HepG2 (cell line): ENCODE measurements around the gene PTK7. TPM values are rescaled to one million over a fixed set of nuclear protein-coding genes. Genes with fewer than 3 reads are reported as not detected.

Experiments used
- AKAP8 ChIP-seq: sonication (generic); formaldehyde crosslinking; IDR thresholded peaks from 2 replicates; pipeline ENCODE4 v1.5.1; 2020; ENCODE audit warnings: mild to moderate bottlenecking, missing genetic modification reagents
- EED ChIP-seq: sonication (generic); formaldehyde crosslinking; IDR thresholded peaks from 2 replicates; pipeline ENCODE4 v1.5.0; 2020; ENCODE audit warnings: mild to moderate bottlenecking, missing genetic modification reagents
- FOSL2 ChIP-seq: sonication (generic); formaldehyde crosslinking; IDR thresholded peaks from 2 replicates; pipeline ENCODE4 v1.4.0; 2020; ENCODE audit warnings: missing genetic modification reagents
- HNF4A ChIP-seq: sonication (generic); formaldehyde crosslinking; IDR thresholded peaks from 2 replicates; pipeline ENCODE4 v1.4.0; 2020; ENCODE audit warnings: missing genetic modification reagents
- KAT8 ChIP-seq: IDR thresholded peaks from 2 replicates; pipeline ENCODE4 v1.6.1; 2016; ENCODE audit warnings: missing genetic modification reagents, missing compliant biosample characterization
- KDM3A ChIP-seq: IDR thresholded peaks from 2 replicates; pipeline ENCODE4 v1.6.1; 2018; ENCODE audit warnings: low read depth, missing compliant biosample characterization
- LCORL ChIP-seq, 2 experiments: fragments of 450-650 bp in 1 of 2; sonication (generic) in 1 of 2; formaldehyde crosslinking in 1 of 2; IDR thresholded peaks; 2 replicates each; pipeline versions ENCODE4 v1.5.0 to v1.6.1; 2017 to 2020; ENCODE audit warnings: antibody characterized with exemption in 1 of 2, missing genetic modification reagents in 1 of 2
- NR2F6 ChIP-seq, 2 experiments: IDR thresholded peaks; 2 replicates each; pipeline ENCODE4 v1.6.1; 2016; ENCODE audit warnings: antibody characterized with exemption in 1 of 2, mild to moderate bottlenecking in 1 of 2
- PAX8 ChIP-seq: sonication (generic); formaldehyde crosslinking; IDR thresholded peaks from 2 replicates; pipeline ENCODE4 v1.8.0; 2022; ENCODE audit warnings: mild to moderate bottlenecking, missing genetic modification reagents, borderline replicate concordance
- PCBP1 ChIP-seq: fragments of 200-400 bp; formaldehyde crosslinking; IDR thresholded peaks from 2 replicates; pipeline ENCODE4 v1.6.1; 2017; ENCODE audit warnings: mild to moderate bottlenecking, low read depth, low read length, borderline replicate concordance
- PHB2 ChIP-seq: fragments of 450-650 bp; IDR thresholded peaks from 2 replicates; pipeline ENCODE4 v1.6.1; 2018; ENCODE audit not compliant: partially characterized antibody
- RAD21 ChIP-seq: fragments of 450-650 bp; formaldehyde crosslinking; IDR thresholded peaks from 2 replicates; pipeline ENCODE4 v1.5.0; 2020; ENCODE audit warnings: mild to moderate bottlenecking
- RELA ChIP-seq: sonication (generic); formaldehyde crosslinking; IDR thresholded peaks from 2 replicates; pipeline ENCODE4 v1.4.0; 2020; ENCODE audit warnings: missing genetic modification reagents
- RXRA ChIP-seq: sonication (generic); formaldehyde crosslinking; IDR thresholded peaks from 2 replicates; pipeline ENCODE4 v1.5.1; 2020; ENCODE audit warnings: missing genetic modification reagents
- TRIM24 ChIP-seq: sonication (generic); formaldehyde crosslinking; IDR thresholded peaks from 2 replicates; pipeline ENCODE4 v1.8.0; 2022; ENCODE audit warnings: mild to moderate bottlenecking, missing genetic modification reagents
- ZFP62 ChIP-seq: sonication (generic); formaldehyde crosslinking; IDR thresholded peaks from 2 replicates; pipeline ENCODE4 v1.4.0; 2020; ENCODE audit warnings: missing genetic modification reagents
- ZNF251 ChIP-seq: sonication (generic); formaldehyde crosslinking; IDR thresholded peaks from 2 replicates; pipeline ENCODE4 v1.9.0; 2021; ENCODE audit warnings: mild to moderate bottlenecking, missing genetic modification reagents
- ZNF263 ChIP-seq: sonication (generic); formaldehyde crosslinking; IDR thresholded peaks from 2 replicates; pipeline ENCODE4 v1.4.0; 2020; ENCODE audit warnings: missing genetic modification reagents
- ZNF326 ChIP-seq: sonication (generic); formaldehyde crosslinking; IDR thresholded peaks from 2 replicates; pipeline ENCODE4 v1.4.0; 2020; ENCODE audit warnings: missing genetic modification reagents, borderline replicate concordance
- ZNF510 ChIP-seq: sonication (generic); formaldehyde crosslinking; IDR thresholded peaks from 2 replicates; pipeline ENCODE4 v1.4.0; 2020; ENCODE audit warnings: low read depth, mild to moderate bottlenecking, missing genetic modification reagents
- ZNF749 ChIP-seq: sonication (generic); formaldehyde crosslinking; IDR thresholded peaks from 2 replicates; pipeline ENCODE4 v1.8.0; 2022; ENCODE audit warnings: mild to moderate bottlenecking, missing genetic modification reagents, moderate library complexity, borderline replicate concordance
- ZNF841 ChIP-seq: sonication (generic); formaldehyde crosslinking; IDR thresholded peaks from 2 replicates; pipeline ENCODE4 v1.8.1; 2023; ENCODE audit warnings: missing genetic modification reagents, borderline replicate concordance
- polyA plus RNA-seq, 8 experiments: library from polyadenylated mRNA; depleted of rRNA in 3 of 8; stranded (reverse) in 7 of 8; unstranded in 1 of 8; fragments of >200 nt; fragmentation: Illumina TruSeq in 4 of 8; extraction: Trizol in 4 of 8; gene quantifications; 2 replicates each; pipeline versions ENCODE4 v1.2.1 to v1.2.3, GENCODE V29; 2011 to 2016; ENCODE audit warnings: low read depth in 4 of 8, missing spikeins in 1 of 8, mixed read lengths in 1 of 8; ENCODE audit not compliant: insufficient read depth in 1 of 8
- total RNA-seq, 5 experiments: library from RNA; depleted of rRNA; stranded (reverse); fragments of >200 nt; fragmentation: Illumina TruSeq; extraction: Trizol; gene quantifications; 2 replicates each; pipeline ENCODE4 v1.2.3, GENCODE V29; 2016; ENCODE audit warnings: low read depth in 1 of 5
- TF ChIP-seq, protein P1 (sequence below): sonication (generic); formaldehyde crosslinking; IDR thresholded peaks from 2 replicates; pipeline ENCODE4 v1.4.0; 2020; ENCODE audit warnings: missing genetic modification reagents
- TF ChIP-seq, protein P2 (sequence below): sonication (generic); formaldehyde crosslinking; IDR thresholded peaks from 2 replicates; pipeline ENCODE4 v1.8.1; 2023; ENCODE audit warnings: mild to moderate bottlenecking, missing genetic modification reagents
- TF ChIP-seq, protein P3 (sequence below): sonication (generic); formaldehyde crosslinking; IDR thresholded peaks from 2 replicates; pipeline ENCODE4 v1.4.0; 2020; ENCODE audit warnings: missing genetic modification reagents
- TF ChIP-seq, protein P4 (sequence below): sonication (generic); formaldehyde crosslinking; IDR thresholded peaks from 2 replicates; pipeline ENCODE4 v1.5.0; 2020; ENCODE audit warnings: missing genetic modification reagents

The PTK7 gene
- total and polyA plus RNA-seq, 2 of the 13 experiments (the other 11 are each of a cell fraction or from before 2014, with no cell fraction given): 98.5 to 99.8 TPM

DNA sequence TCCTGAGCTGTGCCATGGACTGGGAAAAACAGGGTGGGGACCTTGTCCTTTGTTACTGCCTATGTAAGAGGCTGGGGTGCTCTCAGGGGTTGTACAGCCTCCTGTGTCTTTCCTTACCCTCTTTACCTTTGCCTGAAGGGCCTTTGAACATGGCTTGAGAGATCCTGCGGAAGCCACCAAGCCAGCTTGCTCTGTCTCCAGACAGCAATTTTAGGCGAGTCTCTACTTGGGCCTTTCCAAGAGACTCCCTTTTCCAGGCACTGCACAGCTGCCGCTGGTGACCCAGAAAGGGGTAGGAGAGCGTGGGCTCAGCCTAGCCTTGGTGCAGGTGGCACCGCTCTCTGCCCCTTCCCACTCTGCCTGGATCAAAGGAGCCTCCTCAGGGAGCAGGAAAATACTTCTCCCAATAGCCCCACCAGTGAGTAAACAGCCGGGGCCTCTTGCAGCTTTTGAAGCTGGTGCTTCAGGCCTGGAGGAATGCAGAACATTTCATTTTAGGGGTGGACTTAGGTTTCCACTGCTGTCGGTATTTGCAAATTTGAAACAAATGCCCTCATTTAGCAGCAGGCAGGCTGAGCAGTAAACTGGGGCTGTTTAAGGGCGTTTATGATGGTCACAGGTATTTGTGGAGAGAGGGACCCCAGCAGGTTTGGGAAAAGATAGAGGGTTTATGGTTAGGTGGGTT is 13.9 kb downstream of the PTK7 start (continued):
- no peak for TF ChIP-seq PHB2
- TF ChIP-seq, protein P1, sequence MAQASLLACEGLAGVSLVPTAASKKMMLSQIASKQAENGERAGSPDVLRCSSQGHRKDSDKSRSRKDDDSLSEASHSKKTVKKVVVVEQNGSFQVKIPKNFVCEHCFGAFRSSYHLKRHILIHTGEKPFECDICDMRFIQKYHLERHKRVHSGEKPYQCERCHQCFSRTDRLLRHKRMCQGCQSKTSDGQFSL: no peak
- TF ChIP-seq PCBP1: no peak
- TF ChIP-seq, protein P2, sequence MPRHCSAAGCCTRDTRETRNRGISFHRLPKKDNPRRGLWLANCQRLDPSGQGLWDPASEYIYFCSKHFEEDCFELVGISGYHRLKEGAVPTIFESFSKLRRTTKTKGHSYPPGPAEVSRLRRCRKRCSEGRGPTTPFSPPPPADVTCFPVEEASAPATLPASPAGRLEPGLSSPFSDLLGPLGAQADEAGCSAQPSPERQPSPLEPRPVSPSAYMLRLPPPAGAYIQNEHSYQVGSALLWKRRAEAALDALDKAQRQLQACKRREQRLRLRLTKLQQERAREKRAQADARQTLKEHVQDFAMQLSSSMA (CRISPR knock-in tag): 0 out of 2 replicates have a peak, but pooled peaks have one; percentile 44
- TF ChIP-seq ZNF263: peak; percentile 48; the same call in 1 of the 2 replicates
- no peak for TF ChIP-seq ZNF841 (CRISPR knock-in tag)
- no peak; the same call in 1 of the 2 replicates for TF ChIP-seq KDM3A (CRISPR knock-in tag)
- TF ChIP-seq TRIM24 (CRISPR knock-in tag): no peak
- TF ChIP-seq HNF4A: peak; percentile 81
- TF ChIP-seq ZNF510: no peak
- no peak for TF ChIP-seq PAX8
- no peak for TF ChIP-seq RELA (CRISPR knock-in tag)
- peak; percentile 88 for TF ChIP-seq RXRA
- TF ChIP-seq ZFP62: no peak
- TF ChIP-seq, protein P3, sequence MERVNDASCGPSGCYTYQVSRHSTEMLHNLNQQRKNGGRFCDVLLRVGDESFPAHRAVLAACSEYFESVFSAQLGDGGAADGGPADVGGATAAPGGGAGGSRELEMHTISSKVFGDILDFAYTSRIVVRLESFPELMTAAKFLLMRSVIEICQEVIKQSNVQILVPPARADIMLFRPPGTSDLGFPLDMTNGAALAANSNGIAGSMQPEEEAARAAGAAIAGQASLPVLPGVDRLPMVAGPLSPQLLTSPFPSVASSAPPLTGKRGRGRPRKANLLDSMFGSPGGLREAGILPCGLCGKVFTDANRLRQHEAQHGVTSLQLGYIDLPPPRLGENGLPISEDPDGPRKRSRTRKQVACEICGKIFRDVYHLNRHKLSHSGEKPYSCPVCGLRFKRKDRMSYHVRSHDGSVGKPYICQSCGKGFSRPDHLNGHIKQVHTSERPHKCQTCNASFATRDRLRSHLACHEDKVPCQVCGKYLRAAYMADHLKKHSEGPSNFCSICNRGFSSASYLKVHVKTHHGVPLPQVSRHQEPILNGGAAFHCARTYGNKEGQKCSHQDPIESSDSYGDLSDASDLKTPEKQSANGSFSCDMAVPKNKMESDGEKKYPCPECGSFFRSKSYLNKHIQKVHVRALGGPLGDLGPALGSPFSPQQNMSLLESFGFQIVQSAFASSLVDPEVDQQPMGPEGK (CRISPR knock-in tag): peak; percentile 98
- TF ChIP-seq AKAP8 (CRISPR knock-in tag): no peak
- peak; percentile 69 for TF ChIP-seq NR2F6 (IDR thresholded peaks at IDR 0.05)
- peak; percentile 50; the same call in 1 of the 2 replicates for TF ChIP-seq NR2F6 (CRISPR knock-in tag; IDR thresholded peaks at IDR 0.05)
- TF ChIP-seq KAT8: 0 out of 2 replicates have a peak, but pooled peaks have one; percentile 24
- TF ChIP-seq, protein P4, sequence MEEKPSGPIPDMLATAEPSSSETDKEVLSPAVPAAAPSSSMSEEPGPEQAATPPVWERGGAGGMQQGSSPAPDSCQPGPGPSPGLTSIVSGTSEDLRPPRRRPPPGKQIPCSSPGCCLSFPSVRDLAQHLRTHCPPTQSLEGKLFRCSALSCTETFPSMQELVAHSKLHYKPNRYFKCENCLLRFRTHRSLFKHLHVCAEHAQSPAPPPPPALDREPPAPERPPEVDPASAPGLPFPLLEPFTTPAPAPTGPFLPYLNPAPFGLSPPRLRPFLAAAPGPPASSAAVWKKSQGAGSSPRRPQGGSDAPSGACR (CRISPR knock-in tag): peak; percentile 77; the same call in 1 of the 2 replicates
- TF ChIP-seq FOSL2 (CRISPR knock-in tag): peak; percentile 55; the same call in 1 of the 2 replicates
- TF ChIP-seq ZNF749: no peak; the same call in 1 of the 2 replicates
- no peak; the same call in 1 of the 2 replicates for TF ChIP-seq RAD21 (CRISPR knock-in tag)
- TF ChIP-seq ZNF326 (CRISPR knock-in tag): no peak
- TF ChIP-seq EED: no peak
- TF ChIP-seq LCORL (IDR thresholded peaks at IDR 0.05): peak; percentile 97
- peak; percentile 100 for TF ChIP-seq LCORL (CRISPR knock-in tag; IDR thresholded peaks at IDR 0.05)
- TF ChIP-seq ZNF251 (CRISPR knock-in tag): no peak
